VCaP (cell line): Measurements from ENCODE around the gene KRTAP5-8.
"Not testable (repeated sequence)": the region's sequence is repeated elsewhere in the genome, so short reads cannot be mapped to it uniquely, and the experiment has no call there.

Experiments used
- H3K27ac ChIP-seq: fragments of 450-650 bp; 2 replicates; pipeline ENCODE4 v1.5.1; 2017
- CTCF ChIP-seq: fragments of 450-650 bp; conservative IDR thresholded peaks from 2 replicates; pipeline ENCODE4 v1.5.1; 2017; ENCODE audit warnings: mild to moderate bottlenecking, moderate library complexity

KRTAP5-8 gene

GRCh38 chr11:71537977-71538665 lies at the start of gene KRTAP5-8:
Gene KRTAP5-8 (plus strand): TSS chr11:71538025. CDS start chr11:71538056, 31 bp downstream.
- H3K27ac ChIP-seq: not testable (repeated sequence)

- TF ChIP-seq CTCF: no peak
- H3K27ac ChIP-seq: no peak overlapping the region
These were observed 49.0 kb upstream of the KRTAP5-8 start for GRCh38 chr11:71488681-71489270.

- TF ChIP-seq CTCF: no peak
- no peak overlapping the region for H3K27ac ChIP-seq
These were observed 48.3 kb upstream of the KRTAP5-8 start for GRCh38 chr11:71489311-71490043.

- TF ChIP-seq CTCF: no peak
- H3K27ac ChIP-seq: no peak overlapping the region
These were observed 47.6 kb upstream of the KRTAP5-8 start for GRCh38 chr11:71490044-71490730.

GRCh38 chr11:71490731-71491390 lies 47.0 kb upstream of the KRTAP5-8 start:
- no peak overlapping the region for H3K27ac ChIP-seq
- no peak for TF ChIP-seq CTCF

- no peak for TF ChIP-seq CTCF
- H3K27ac ChIP-seq: no peak overlapping the region
These were observed 46.3 kb upstream of the KRTAP5-8 start for GRCh38 chr11:71491531-71491930.

GRCh38 chr11:71491940-71492339 lies 45.9 kb upstream of the KRTAP5-8 start:
- TF ChIP-seq CTCF: no peak
- H3K27ac ChIP-seq: no peak overlapping the region
